Posterior cingulate gyrus (tissue), 11 donors: ENCODE measurements around the gene PDE4A.
"Not testable (repeated sequence)": the region's sequence is repeated elsewhere in the genome, so short reads cannot be mapped to it uniquely, and the experiment has no call there.

ENCODE experiments used
- DNase-seq, 10 donors: peaks; one replicate each; pipeline versions ENCODE4 v3.0.0 to v3.0.0-alpha.2; 2020 to 2021; ENCODE audit warnings: mixed read lengths in 3 of 10
- intact Hi-C: fragments of 100-400 bp; cut with DNase I; formaldehyde crosslinking; loops from one replicate; pipeline ENCODE4 v1.15.1; 2023

PDE4A gene

GRCh38 chr19:10402441-10403038 lies 17.8 kb upstream of the PDE4A start:
- intact Hi-C loops = no loop called here

GRCh38 chr19:10403137-10404021 lies 17.0 kb upstream of the PDE4A start, which contains the start of gene CDC37:
Gene CDC37 (minus strand): TSS chr19:10403542. CDS start chr19:10403479, 63 bp downstream.
- peak; percentile 95 to 100 (median 98) for DNase-seq
- intact Hi-C loops = loop anchor here (2.0 kb wide), 1 partner anchor 169 kb away; no protein-coding TSS in a partner anchor

More at GRCh38 chr19:10402441-10403038, 17.8 kb upstream of the PDE4A start:
- DNase-seq = peak in 1 of 10 donors; percentile 45

- DNase-seq = peak in 2 of 10 donors; percentile 67 to 84
- intact Hi-C loops = loop anchor here (2.0 kb wide), 1 partner anchor 168 kb away; no protein-coding TSS in a partner anchor
These were observed 15.2 kb upstream of the PDE4A start for GRCh38 chr19:10404888-10405820.

- intact Hi-C loops = no loop called here
- DNase-seq = no peak
These were observed 14.1 kb upstream of the PDE4A start for GRCh38 chr19:10406191-10406590.

- no peak for DNase-seq
- intact Hi-C loops = no loop called here
These were observed 13.2 kb upstream of the PDE4A start for GRCh38 chr19:10407096-10407495.

- intact Hi-C loops = no loop called here
- DNase-seq = peak in 5 of 10 donors; percentile 26 to 87 (median 80)
These were observed 11.6 kb upstream of the PDE4A start for GRCh38 chr19:10408511-10409283.

GRCh38 chr19:10411224-10411623 lies 9.1 kb upstream of the PDE4A start:
- DNase-seq, intact Hi-C loops: not testable (repeated sequence)

GRCh38 chr19:10412257-10412977 lies 7.9 kb upstream of the PDE4A start:
- intact Hi-C loops = no loop called here
- DNase-seq = no peak

GRCh38 chr19:10416083-10416379 lies 4.3 kb upstream of the PDE4A start:
- intact Hi-C loops = no loop called here
- DNase-seq = no peak

GRCh38 chr19:10416380-10417257 lies 3.7 kb upstream of the PDE4A start:
- intact Hi-C loops = no loop called here
- DNase-seq = peak; percentile 42 to 97 (median 76)

GRCh38 chr19:10417541-10418234 lies 2.6 kb upstream of the PDE4A start:
- intact Hi-C loops = no loop called here
- DNase-seq = peak in 1 of 10 donors; percentile 76

GRCh38 chr19:10418235-10418484 lies 2.2 kb upstream of the PDE4A start:
- peak in 1 of 10 donors; percentile 35 for DNase-seq
- intact Hi-C loops = no loop called here

GRCh38 chr19:10418485-10419199 lies 1.7 kb upstream of the PDE4A start:
- DNase-seq = peak in 1 of 10 donors; percentile 51

GRCh38 chr19:10419200-10419645 lies 1.1 kb upstream of the PDE4A start:
- peak in 4 of 10 donors; percentile 22 to 89 (median 84) for DNase-seq
- intact Hi-C loops = no loop called here

More at GRCh38 chr19:10418485-10419199, 1.7 kb upstream of the PDE4A start:
- intact Hi-C loops = no loop called here

- intact Hi-C loops = no loop called here
- peak in 6 of 10 donors; percentile 52 to 94 (median 80) for DNase-seq
These were observed 493 bp upstream of the PDE4A start for GRCh38 chr19:10419646-10420443.
